Measurements from ENCODE around the gene YKT6.

Gene YKT6

DNA sequence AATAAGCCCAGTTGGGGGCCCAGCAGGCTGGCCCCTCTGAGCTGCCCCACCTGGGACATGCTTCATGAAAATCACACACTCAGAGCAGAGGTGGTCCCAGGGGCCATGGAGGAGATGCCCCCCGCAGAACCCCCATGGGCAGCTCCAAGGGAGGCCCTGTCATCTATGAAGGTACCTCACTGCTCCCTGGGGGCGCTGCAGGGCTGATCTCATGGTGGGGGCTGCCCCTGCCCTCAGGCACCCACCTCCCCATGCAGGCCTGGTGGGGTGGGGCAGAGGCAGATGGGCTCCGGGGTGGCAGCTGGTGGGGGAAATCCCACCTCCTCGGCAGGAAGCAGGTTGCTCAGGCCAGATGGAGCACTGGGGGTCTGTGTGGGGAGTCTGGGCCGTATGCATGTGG, 60.5 kb downstream of the YKT6 start:
- no peak for DNase-seq (ENCODE audit: low read depth)

GRCh38 chr7:44262031-44262430, 61.3 kb downstream of the YKT6 start:
- DNase-seq (ENCODE audit: low read depth), result no peak

DNA sequence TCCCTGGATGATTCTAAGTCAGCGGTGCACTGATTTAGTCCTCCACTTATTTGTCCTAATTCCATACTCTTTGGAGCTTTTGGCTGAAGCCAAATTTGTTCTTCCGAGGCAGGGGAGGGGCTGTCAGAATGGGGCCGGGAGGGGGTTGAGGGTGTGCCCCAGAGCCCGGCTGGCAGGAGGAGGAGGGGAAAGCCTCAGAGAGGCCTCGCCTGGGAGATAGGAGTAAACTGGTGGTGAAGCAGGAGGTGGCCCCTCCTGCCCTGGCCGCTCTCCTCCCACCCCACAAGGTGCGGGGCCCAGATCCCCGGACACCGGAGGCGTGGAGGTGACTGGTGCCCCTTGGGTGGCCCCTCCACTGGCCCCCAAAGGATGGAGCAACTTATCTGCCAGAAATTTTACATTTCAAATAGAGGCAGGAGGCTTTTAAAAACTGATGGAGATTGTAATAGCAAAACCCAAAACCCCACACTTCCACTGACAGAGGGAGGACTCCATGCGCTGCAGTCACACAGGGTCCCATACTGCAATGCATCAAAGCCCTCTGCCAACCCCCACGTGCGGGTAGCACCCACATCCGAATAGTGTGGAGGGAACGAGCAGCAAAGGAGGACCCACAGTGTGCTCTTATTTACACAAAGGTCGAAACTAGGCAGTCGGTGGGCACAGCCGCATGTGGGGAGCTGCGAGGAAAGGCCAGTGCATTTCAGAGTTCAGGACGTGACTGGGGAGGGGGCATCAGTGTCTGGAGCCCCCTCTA, 62.7 kb downstream of the YKT6 start:
- no peak for DNase-seq (ENCODE audit: low read depth)
